HUES6 (cell line): ENCODE data around the gene CHMP1A.
"Not testable (repeated sequence)": the region's sequence is repeated elsewhere in the genome, so short reads cannot be mapped to it uniquely, and the experiment has no call there.

Experiments used
- H3K27ac ChIP-seq: 2 replicates; pipeline ENCODE4 v1.7.0; 2013; ENCODE audit warnings: low read depth, mild to moderate bottlenecking, low read length, inconsistent platforms
- H3K27me3 ChIP-seq: 2 replicates; pipeline ENCODE4 v1.6.1; 2013; ENCODE audit warnings: low read length; ENCODE audit not compliant: control insufficient read depth, insufficient read depth
- H3K36me3 ChIP-seq: 2 replicates; pipeline ENCODE4 v1.6.1; 2013; ENCODE audit warnings: low read length; ENCODE audit not compliant: control insufficient read depth, insufficient read depth
- H3K4me1 ChIP-seq: 2 replicates; pipeline ENCODE4 v1.6.1; 2013; ENCODE audit warnings: low read length; ENCODE audit not compliant: control insufficient read depth, insufficient read depth
- H3K4me3 ChIP-seq: 2 replicates; pipeline ENCODE4 v1.5.1; 2013; ENCODE audit warnings: low read depth, low read length
- H3K9ac ChIP-seq: one replicate; pipeline ENCODE4 v1.6.1; 2013; ENCODE audit warnings: mild to moderate bottlenecking, low read length
- H3K9me3 ChIP-seq: 2 replicates; pipeline ENCODE4 v1.6.1; 2013; ENCODE audit warnings: low read depth, low read length; ENCODE audit not compliant: control insufficient read depth, insufficient read depth

The CHMP1A gene

DNA sequence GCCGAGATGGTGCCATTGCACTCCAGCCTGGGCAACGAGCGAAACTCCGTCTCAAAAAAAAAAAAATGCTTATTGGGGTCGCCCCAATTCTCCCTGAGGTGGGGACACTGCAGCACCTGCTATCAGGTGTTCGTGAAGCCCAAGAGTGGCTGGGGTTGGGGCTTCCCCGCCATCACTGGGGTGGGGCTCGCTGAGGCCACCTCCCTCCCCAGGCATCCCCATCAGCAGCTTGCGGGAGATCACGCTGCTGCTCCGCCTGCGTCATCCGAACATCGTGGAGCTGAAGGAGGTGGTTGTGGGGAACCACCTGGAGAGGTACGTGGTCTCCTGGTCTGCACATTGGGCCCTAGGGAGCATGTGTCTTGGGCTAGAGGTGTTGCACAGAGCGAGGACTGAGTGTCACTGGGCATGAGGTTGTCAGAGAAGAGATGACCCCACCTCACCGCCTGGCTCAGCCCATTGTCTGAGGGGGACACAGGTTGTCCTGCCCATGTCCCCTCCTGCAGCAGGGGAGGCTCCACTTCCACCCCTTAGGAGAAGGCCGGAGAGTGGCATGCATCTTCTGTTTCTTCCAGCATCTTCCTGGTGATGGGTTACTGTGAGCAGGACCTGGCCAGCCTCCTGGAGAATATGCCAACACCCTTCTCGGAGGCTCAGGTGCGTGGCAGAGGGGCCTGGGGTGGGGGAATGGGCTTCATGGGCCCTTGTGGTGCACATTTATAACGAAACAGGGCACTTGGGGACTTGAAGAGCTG lies 33.9 kb upstream of the CHMP1A start:
- Histone ChIP-seq H3K9me3 (no peaks in the 10 kb centered on the region), H3K27ac (no peak overlapping the region), H3K36me3 (peaks cover 64% of the 10 kb centered on the region), H3K4me3 (no peak overlapping the region), H3K9ac (no peak overlapping the region), H3K4me1 (no peaks in the 10 kb centered on the region), H3K27me3 (no peaks in the 10 kb centered on the region)

DNA sequence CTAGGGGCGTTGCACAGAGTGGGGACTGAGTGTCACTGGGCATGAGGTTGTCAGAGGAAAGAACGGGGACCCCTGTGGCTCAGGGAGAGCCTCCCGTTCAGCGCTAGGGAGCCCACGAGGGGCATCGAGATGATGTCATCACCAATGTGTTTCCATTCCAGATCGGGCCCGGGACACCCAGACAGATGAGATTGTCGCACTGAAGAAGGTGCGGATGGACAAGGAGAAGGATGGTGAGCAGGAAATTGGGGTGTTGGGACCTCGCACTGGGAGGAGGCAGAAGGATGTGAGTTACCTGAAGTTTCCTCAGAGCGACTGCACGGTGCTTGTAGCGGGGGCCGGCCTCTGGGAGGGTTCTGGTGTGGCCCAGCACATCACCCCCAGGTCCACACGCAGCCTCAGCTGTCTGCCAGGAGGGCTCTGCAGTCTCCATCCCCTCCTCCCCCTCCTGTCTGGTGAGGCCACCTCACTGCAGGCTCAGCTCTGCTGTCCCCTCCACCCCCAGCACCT lies 32.9 kb upstream of the CHMP1A start:
- no peaks in the 10 kb centered on the region for H3K4me1 ChIP-seq
- peaks cover 62% of the 10 kb centered on the region for H3K36me3 ChIP-seq
- no peak overlapping the region for H3K4me3 ChIP-seq
- no peak overlapping the region for H3K27ac ChIP-seq
- no peak overlapping the region for H3K9ac ChIP-seq
- H3K9me3 ChIP-seq = peaks cover 5% of the 10 kb centered on the region
- no peaks in the 10 kb centered on the region for H3K27me3 ChIP-seq

DNA sequence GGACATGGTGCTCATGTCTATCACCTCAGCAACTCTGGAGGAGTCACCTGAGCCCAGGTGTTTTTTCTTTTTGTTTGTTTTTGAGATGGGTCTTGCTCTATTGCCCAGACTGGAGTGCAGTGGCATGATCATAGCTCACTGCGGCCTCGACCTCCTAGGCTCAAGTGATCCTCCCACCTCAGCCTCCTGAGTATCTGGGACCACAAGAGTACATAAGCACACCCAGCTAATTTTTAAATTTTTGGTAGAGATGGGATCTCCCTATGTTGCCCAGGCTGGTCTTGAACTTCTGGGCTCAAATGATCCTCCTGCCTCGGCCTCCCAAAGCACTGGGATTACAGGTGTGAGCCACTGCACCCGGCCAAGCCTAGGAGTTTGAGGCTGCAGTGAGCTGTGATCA lies 32.1 kb upstream of the CHMP1A start:
- H3K9me3 ChIP-seq = peaks cover 11% of the 10 kb centered on the region
- not testable (repeated sequence) for H3K4me3 ChIP-seq, H3K9ac ChIP-seq, H3K4me1 ChIP-seq, H3K27me3 ChIP-seq, H3K27ac ChIP-seq
- peaks cover 55% of the 10 kb centered on the region for H3K36me3 ChIP-seq

DNA sequence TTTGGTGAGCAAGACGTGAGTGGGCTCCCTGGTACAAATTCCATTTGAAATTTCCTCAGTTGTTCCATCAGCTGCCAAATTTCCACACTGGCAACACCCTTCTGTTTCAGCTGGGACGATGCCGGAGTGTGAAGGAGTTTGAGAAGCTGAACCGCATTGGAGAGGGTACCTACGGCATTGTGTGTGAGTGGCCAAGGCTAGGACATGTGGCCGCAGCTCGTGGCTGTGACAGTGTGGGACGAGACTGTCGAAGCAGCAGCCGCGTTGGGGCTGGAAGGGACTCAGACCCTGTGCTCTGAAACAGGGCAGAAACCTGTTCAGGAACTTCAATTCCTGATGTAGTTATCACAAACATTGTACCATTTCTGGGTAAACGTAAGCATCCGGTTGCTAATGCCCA lies 31.6 kb upstream of the CHMP1A start:
- no peaks in the 10 kb centered on the region for H3K4me1 ChIP-seq
- peaks cover 53% of the 10 kb centered on the region for H3K36me3 ChIP-seq
- no peaks in the 10 kb centered on the region for H3K27me3 ChIP-seq
- H3K9ac ChIP-seq = no peak overlapping the region
- H3K9me3 ChIP-seq = peaks cover 12% of the 10 kb centered on the region
- no peak overlapping the region for H3K27ac ChIP-seq
- H3K4me3 ChIP-seq = no peak overlapping the region

DNA sequence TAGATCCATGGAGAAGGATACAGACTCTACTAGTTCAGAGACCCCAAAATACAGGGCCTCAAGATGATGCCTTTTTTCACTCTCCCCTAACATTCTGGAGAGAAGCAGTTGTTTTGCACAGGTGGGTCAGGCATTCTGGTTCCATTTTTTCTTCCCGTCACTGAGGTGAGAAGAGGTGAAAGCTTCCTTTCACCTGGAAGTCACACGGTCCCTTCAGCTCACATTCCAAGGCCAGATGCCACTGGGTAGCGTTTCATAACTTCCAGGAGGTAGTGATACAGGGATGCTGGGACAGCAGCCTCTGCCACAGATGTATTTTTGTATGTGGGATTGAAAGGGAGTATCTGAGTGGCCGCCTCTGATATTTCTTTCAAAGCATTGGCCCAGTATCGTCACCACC lies 30.9 kb upstream of the CHMP1A start:
- peaks cover 18% of the 10 kb centered on the region for H3K9me3 ChIP-seq
- H3K36me3 ChIP-seq = peaks cover 50% of the 10 kb centered on the region
- no peaks in the 10 kb centered on the region for H3K4me1 ChIP-seq
- no peak overlapping the region for H3K27ac ChIP-seq
- no peak overlapping the region for H3K4me3 ChIP-seq
- H3K27me3 ChIP-seq = no peaks in the 10 kb centered on the region
- no peak overlapping the region for H3K9ac ChIP-seq

DNA sequence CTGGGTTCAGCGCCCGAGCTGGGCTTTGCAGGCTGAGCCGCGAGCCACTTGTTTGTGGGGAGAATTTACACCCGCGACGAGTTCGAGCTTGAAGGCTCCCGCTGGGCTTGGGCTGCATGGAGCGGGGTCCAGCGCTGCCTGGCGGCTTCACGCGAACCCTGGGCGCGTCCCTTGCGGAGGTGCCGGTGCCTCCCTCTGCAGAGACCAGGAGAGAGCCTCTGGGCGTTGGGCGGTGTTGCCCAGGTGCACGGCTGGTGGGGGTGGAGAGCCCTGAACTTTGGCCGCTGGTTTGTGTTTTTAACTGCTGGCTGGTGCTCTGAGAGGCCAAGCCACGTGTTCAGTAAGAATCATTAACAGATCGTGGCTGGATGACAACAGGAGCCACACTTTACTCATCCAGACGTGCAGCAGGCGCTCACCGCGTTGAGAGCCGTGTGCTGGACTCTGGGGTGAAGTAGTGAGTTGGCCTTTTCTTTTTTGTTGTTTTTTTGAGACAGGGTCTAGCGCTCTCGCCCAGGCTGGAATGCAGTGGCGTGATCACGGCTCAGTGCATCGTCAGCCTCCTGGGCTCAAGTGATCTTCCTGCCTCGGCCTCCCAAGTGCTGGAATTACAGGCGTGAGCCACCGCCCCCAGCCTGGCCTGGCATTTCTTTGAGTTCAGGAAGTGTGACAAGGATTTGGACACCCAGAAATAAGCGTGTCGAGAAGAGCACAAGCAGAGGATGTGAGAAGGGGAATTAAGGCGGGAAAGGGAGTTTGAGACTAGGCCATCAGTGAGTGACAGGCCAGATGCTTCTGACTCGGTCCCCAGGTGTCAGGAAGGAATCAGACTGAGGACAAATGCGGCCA lies 29.8 kb upstream of the CHMP1A start:
- peaks cover 48% of the 10 kb centered on the region for H3K36me3 ChIP-seq
- peak overlapping the region; percentile 84 for H3K4me3 ChIP-seq
- H3K9ac ChIP-seq = peak overlapping the region; percentile 63
- H3K9me3 ChIP-seq = peaks cover 26% of the 10 kb centered on the region
- H3K4me1 ChIP-seq = no peaks in the 10 kb centered on the region
- peak overlapping the region; percentile 70; the same call in 1 of the 2 replicates for H3K27ac ChIP-seq
- H3K27me3 ChIP-seq = no peaks in the 10 kb centered on the region

DNA sequence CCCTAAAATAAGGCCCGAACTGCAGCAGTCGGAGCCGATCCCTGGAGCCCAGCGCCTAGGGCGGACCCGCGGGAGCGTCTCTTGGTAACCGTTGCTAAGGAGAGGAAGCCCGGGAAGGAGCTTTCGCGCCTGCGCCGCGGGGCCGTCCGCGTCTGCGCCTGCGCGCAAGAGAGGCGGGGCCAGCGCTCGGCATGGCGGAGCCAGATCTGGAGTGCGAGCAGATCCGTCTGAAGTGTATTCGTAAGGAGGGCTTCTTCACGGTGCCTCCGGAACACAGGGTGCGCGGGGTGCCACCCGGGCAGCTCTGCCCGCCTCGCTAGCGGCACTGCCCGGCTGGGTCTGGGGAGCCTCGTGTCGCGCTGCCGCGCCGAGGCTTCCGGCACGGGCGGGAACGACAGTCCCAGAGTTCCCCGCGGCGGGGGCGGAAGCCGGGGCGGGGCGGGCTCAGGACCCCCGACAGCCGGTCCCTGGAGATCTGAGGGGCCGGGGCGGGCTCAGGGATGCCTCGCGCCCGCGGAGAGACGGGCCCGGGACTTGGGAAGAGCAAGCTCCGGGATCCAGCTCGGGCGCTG lies 29.1 kb upstream of the CHMP1A start, which contains the start of gene CDK10:
CDK10 (plus strand) TSS at position 170 of the 572 bp plus-strand sequence; CDS start at position 192, 22 bp downstream.
- Histone ChIP-seq H3K27me3 (no peaks in the 10 kb centered on the region), H3K36me3 (peaks cover 42% of the 10 kb centered on the region)

DNA sequence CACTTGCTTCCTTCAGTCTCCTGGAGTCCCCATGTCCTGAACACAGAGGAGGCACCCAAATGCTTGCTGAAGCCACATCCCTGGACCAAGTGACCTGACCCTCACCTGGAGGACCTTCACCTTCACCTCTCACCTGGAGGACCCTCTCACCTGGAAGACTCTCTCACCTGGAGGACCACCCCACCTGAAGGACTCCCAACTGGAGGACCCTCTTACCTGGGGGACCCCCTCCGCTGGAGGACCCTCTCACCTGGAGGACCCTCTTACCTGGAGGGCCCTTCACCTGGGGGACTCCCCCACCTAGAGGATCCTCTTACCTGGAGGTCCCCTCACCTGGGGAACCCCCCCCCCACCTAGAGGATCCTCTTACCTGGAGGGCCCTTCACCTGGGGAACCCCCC lies 28.4 kb upstream of the CHMP1A start:
- peaks cover 36% of the 10 kb centered on the region for H3K36me3 ChIP-seq
- no peak overlapping the region for H3K9ac ChIP-seq
- H3K9me3 ChIP-seq = peaks cover 35% of the 10 kb centered on the region
- H3K27ac ChIP-seq = no peak overlapping the region
- no peaks in the 10 kb centered on the region for H3K27me3 ChIP-seq
- no peak overlapping the region for H3K4me3 ChIP-seq
- H3K4me1 ChIP-seq = no peaks in the 10 kb centered on the region

More for the DNA sequence above, 29.1 kb upstream of the CHMP1A start, which contains the start of gene CDK10:
- peak within 1 kb of the TSS; percentile 96 for H3K9ac ChIP-seq
- H3K9me3 ChIP-seq = peaks cover 29% of the 10 kb centered on the region
- no peaks in the 10 kb centered on the region for H3K4me1 ChIP-seq
- H3K27ac ChIP-seq = peak within 1 kb of the TSS; percentile 70; the same call in 1 of the 2 replicates
- H3K4me3 ChIP-seq = peak within 1 kb of the TSS; percentile 84

DNA sequence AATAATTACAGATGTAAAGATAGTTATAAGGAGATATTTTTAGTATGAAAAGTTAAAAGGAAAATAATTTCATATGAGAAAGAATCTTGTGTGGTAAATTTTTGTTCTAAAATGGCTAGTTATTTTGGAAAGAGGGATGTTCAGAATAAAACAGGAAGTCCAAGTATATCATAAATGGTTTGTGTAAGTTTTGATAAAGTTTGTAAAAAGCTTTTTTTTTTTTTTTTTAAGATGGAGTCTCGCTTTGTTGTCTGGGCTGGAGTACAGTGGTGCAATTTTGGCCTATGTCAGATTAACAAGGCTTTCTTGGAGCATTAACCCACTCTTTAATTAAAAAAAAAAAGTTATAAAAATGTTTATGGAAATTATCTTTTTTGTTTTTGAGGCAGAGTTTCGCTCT lies 20.8 kb upstream of the CHMP1A start:
- Histone ChIP-seq H3K4me3 (no peak overlapping the region), H3K27me3 (no peaks in the 10 kb centered on the region), H3K9ac (no peak overlapping the region), H3K36me3 (peaks cover 6% of the 10 kb centered on the region; the same call in 1 of the 2 replicates), H3K27ac (no peak overlapping the region), H3K4me1 (no peaks in the 10 kb centered on the region), H3K9me3 (peaks cover 51% of the 10 kb centered on the region)

DNA sequence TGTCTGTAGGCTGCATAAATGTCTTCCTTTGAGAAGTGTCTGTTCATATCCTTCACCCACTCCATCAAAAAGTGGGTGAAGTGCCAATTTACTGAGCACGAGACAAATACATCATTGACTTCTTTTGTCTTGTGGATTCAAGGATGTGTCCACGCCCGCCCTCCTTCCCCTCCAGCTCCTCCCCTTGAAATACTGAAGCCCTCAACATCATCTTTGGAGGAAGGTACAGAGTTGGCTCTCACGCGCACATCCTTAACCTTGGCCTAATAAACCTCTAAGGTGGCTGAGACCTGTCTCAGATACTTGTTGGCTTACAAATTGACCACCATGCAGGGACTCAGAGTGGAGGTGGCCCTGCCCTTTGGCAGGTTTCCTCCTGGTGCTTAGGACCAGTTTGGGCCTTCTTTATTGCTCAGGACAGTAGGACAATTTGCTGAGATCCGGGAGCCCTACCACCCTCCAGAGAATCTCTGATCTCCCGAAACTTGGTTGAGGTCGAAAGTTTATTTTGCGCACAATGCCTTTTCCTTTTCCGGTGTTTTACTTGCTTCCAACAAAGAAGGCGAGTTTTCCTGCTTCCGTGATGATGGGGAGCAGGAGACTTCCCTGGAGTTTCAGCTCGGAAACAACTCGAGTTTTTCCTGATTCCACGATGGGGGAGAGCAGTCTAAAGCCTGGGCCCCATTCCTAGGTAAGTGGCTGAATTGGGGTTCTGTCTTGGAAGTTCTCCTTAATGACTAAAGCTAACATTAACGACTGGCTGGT lies 14.9 kb upstream of the CHMP1A start:
- H3K9ac ChIP-seq = no peak overlapping the region
- H3K4me3 ChIP-seq = no peak overlapping the region
- no peaks in the 10 kb centered on the region for H3K27me3 ChIP-seq
- peaks cover 21% of the 10 kb centered on the region for H3K9me3 ChIP-seq
- H3K4me1 ChIP-seq = no peaks in the 10 kb centered on the region
- H3K36me3 ChIP-seq = no peaks in the 10 kb centered on the region
- no peak overlapping the region for H3K27ac ChIP-seq
